Activated B cell treated with CpG ODN at 0.5 μM for 24 hours (primary cell): ENCODE results near the gene UACA. TPM values are rescaled to one million over a fixed set of nuclear protein-coding genes. Genes with fewer than 3 reads are reported as not detected.

ENCODE experiments used
- ATAC-seq: fragments of 200-7000 bp; cut with Tn5 transposase; one replicate; pipeline ENCODE4 v1.10.0; 2021; ENCODE audit warnings: low read depth, mild to moderate bottlenecking, moderate library complexity
- CTCF ChIA-PET: fragments of 350-600 bp; sonication (Branson Sonifier 250); formaldehyde crosslinking; loops from one replicate; lab custom pipeline; 2021; ENCODE audit warnings: antibody characterized with exemption; lab: Charles Lee
- POLR2A ChIA-PET: fragments of 350-600 bp; sonication (Branson Sonifier 250); formaldehyde crosslinking; loops from one replicate; lab custom pipeline; 2021; ENCODE audit warnings: antibody characterized with exemption; lab: Charles Lee
- DNase-seq: peaks from one replicate; pipeline ENCODE4 v3.0.0; 2022
- H3K27ac Mint-ChIP-seq: one replicate; pipeline ENCODE4 v1.8.0; 2020; ENCODE audit warnings: mixed read lengths
- H3K27me3 Mint-ChIP-seq: one replicate; pipeline ENCODE4 v1.8.0; 2021; ENCODE audit warnings: mixed read lengths
- H3K36me3 Mint-ChIP-seq: one replicate; pipeline ENCODE4 v1.8.0; 2021; ENCODE audit warnings: low read depth, mixed read lengths
- H3K4me1 Mint-ChIP-seq: one replicate; pipeline ENCODE4 v1.8.0; 2021; ENCODE audit warnings: mixed read lengths
- H3K4me3 Mint-ChIP-seq: one replicate; pipeline ENCODE4 v1.8.0; 2020; ENCODE audit warnings: mild to moderate bottlenecking, mixed read lengths
- H3K9me3 Mint-ChIP-seq: one replicate; pipeline ENCODE4 v1.8.0; 2020; ENCODE audit warnings: mixed read lengths
- CTCF ChIP-seq: fragments of 200-600 bp; IDR thresholded peaks from one replicate; pipeline ENCODE4 v1.8.0; 2022; ENCODE audit warnings: antibody characterized with exemption, mild to moderate bottlenecking
- intact Hi-C: fragments of 100-400 bp; cut with micrococcal nuclease; formaldehyde crosslinking; loops from one replicate; pipeline ENCODE4 v1.15.1; 2024
- total RNA-seq: library from RNA; stranded (reverse); gene quantifications from 2 replicates; pipeline ENCODE4 v1.2.3, GENCODE V29; 2022

UACA gene
- total RNA-seq, 1 donor from 2014 or later = 1.00 TPM

GRCh38 chr15:70701891-70702568 is 61.3 kb downstream of the UACA start:
- Mint-ChIP-seq H3K9me3 (no peaks in the 10 kb centered on the region), H3K36me3 (no peaks in the 10 kb centered on the region), H3K4me3 (no peak overlapping the region), H3K4me1 (peaks cover 7% of the 10 kb centered on the region), H3K27ac (no peak overlapping the region), H3K27me3 (peaks cover 26% of the 10 kb centered on the region)
- intact Hi-C loops = no loop called here
- no peak for DNase-seq
- ChIA-PET POLR2A (no interaction called here), CTCF (interaction anchor here (1.5 kb wide), 1 partner anchor 21 kb away, joined by 4 read pairs; no protein-coding TSS in a partner anchor)
- TF ChIP-seq CTCF = no peak
- no peak for ATAC-seq

GRCh38 chr15:70701171-70701570 is 62.2 kb downstream of the UACA start:
- Mint-ChIP-seq H3K27me3 (peaks cover 24% of the 10 kb centered on the region), H3K4me3 (no peak overlapping the region), H3K4me1 (peaks cover 7% of the 10 kb centered on the region), H3K27ac (no peak overlapping the region), H3K9me3 (no peaks in the 10 kb centered on the region), H3K36me3 (no peaks in the 10 kb centered on the region)
- ChIA-PET CTCF (interaction anchor here (1.5 kb wide), 1 partner anchor 21 kb away, joined by 4 read pairs; no protein-coding TSS in a partner anchor), POLR2A (no interaction called here)
- ATAC-seq (no peak), DNase-seq (no peak)
- intact Hi-C loops = no loop called here
- no peak for TF ChIP-seq CTCF

GRCh38 chr15:70699890-70700289 is 63.5 kb downstream of the UACA start:
- Mint-ChIP-seq H3K4me3 (no peak overlapping the region), H3K27me3 (peaks cover 23% of the 10 kb centered on the region), H3K4me1 (peaks cover 7% of the 10 kb centered on the region), H3K9me3 (no peaks in the 10 kb centered on the region), H3K27ac (no peak overlapping the region), H3K36me3 (no peaks in the 10 kb centered on the region)
- no peak for TF ChIP-seq CTCF
- POLR2A ChIA-PET = no interaction called here
- ATAC-seq (no peak), DNase-seq (no peak)
- CTCF ChIA-PET = interaction anchor here (0.6 kb wide), 1 partner anchor 62 kb away, joined by 3 read pairs; no protein-coding TSS in a partner anchor
- intact Hi-C loops = no loop called here

GRCh38 chr15:70698836-70699390 is 64.4 kb downstream of the UACA start:
- H3K27me3 Mint-ChIP-seq = peaks cover 18% of the 10 kb centered on the region
- ChIA-PET CTCF (no interaction called here), POLR2A (no interaction called here)
- H3K27ac Mint-ChIP-seq = no peak overlapping the region
- intact Hi-C loops = no loop called here
- TF ChIP-seq CTCF = no peak
- no peaks in the 10 kb centered on the region for H3K36me3 Mint-ChIP-seq
- no peak overlapping the region for H3K4me3 Mint-ChIP-seq
- ATAC-seq (no peak), DNase-seq (no peak)
- H3K9me3 Mint-ChIP-seq = no peaks in the 10 kb centered on the region
- H3K4me1 Mint-ChIP-seq = no peaks in the 10 kb centered on the region

- Mint-ChIP-seq H3K4me3 (no peak overlapping the region), H3K27me3 (peaks cover 18% of the 10 kb centered on the region), H3K36me3 (no peaks in the 10 kb centered on the region), H3K27ac (no peak overlapping the region), H3K9me3 (no peaks in the 10 kb centered on the region), H3K4me1 (no peaks in the 10 kb centered on the region)
- ChIA-PET CTCF (no interaction called here), POLR2A (no interaction called here)
- ATAC-seq (no peak), DNase-seq (no peak)
- intact Hi-C loops = no loop called here
- TF ChIP-seq CTCF = no peak
Measured at GRCh38 chr15:70698426-70698825, 64.9 kb downstream of the UACA start.
